HCT116 (cell line): ENCODE measurements around the gene HOXA1. TPM values are rescaled to one million over a fixed set of nuclear protein-coding genes. Genes with fewer than 3 reads are reported as not detected.

Source experiments
- ATAC-seq: fragments of 200-7000 bp; cut with Tn5 transposase; 2 replicates; pipeline ENCODE4 v1.9.1; 2020; ENCODE audit warnings: mild to moderate bottlenecking, moderate library complexity
- BruUV-seq: library from RNA; stranded (reverse); fragments of 400-500 nt; replicated peaks from 2 replicates; lab custom pipeline; 2021; lab: Mats Ljungman, UMichigan
- CTCF ChIA-PET: fragments of 300-600 bp; sonication (Branson Sonifier 250); formaldehyde crosslinking; loops from one replicate; lab custom pipeline; 2021; ENCODE audit warnings: antibody characterized with exemption; lab: Charles Lee
- POLR2A ChIA-PET: fragments of 300-600, 350-600 bp; sonication (Branson Sonifier 250); formaldehyde crosslinking; loops from one replicate; lab custom pipeline; 2021; ENCODE audit warnings: antibody characterized with exemption; lab: Charles Lee
- RAD21 ChIA-PET, 2 experiments: fragments of 300-600 bp; sonication (Branson Sonifier 250); formaldehyde crosslinking; loops; one replicate each; lab custom pipeline; 2023; ENCODE audit warnings: low total read pairs in 2 of 2; ENCODE audit not compliant: uncharacterized antibody in 2 of 2, unreplicated experiment in 2 of 2, low non-redundant PET in 1 of 2; lab: Charles Lee
- DNase-seq: peaks from one replicate; pipeline ENCODE4 v3.0.0-alpha.2; 2010; ENCODE audit warnings: low read depth, low spot score
- H2AFZ ChIP-seq: fragments of 200-600 bp; shearing (Covaris generic), sonication (generic); 2 replicates; pipeline ENCODE4 v1.6.1; 2017; ENCODE audit warnings: low read depth, mixed run types, mixed read lengths, antibody characterized with exemption, low read length; ENCODE audit not compliant: poor library complexity, severe bottlenecking
- H3K27ac ChIP-seq: 2 replicates; pipeline ENCODE4 v1.5.1; 2012; ENCODE audit warnings: low read depth, low read length
- H3K27me3 ChIP-seq: fragments of 200-600 bp; sonication (generic); 2 replicates; pipeline ENCODE4 v1.6.1; 2016; ENCODE audit warnings: mixed run types, low read length, mixed read lengths; ENCODE audit not compliant: insufficient read depth
- H3K36me3 ChIP-seq, 2 experiments: fragments of 200-500 bp in 1 of 2; fragments of 200-600 bp in 1 of 2; sonication (Bioruptor generic) in 1 of 2; sonication (generic) in 1 of 2; 2 replicates each; pipeline versions ENCODE4 v1.5.1 to v1.6.1; 2014 to 2016; ENCODE audit warnings: low read length in 2 of 2, inconsistent platforms in 1 of 2, mixed read lengths in 1 of 2, mixed run types in 1 of 2; ENCODE audit not compliant: insufficient read depth in 2 of 2, control insufficient read depth in 1 of 2
- H3K4me1 ChIP-seq, 2 experiments: fragments of 200-600 bp in 1 of 2; sonication (generic) in 1 of 2; 2 replicates each; pipeline versions ENCODE4 v1.5.1 to v1.6.1; 2012 to 2017; ENCODE audit warnings: low read length in 2 of 2, inconsistent platforms in 1 of 2, mild to moderate bottlenecking in 1 of 2, mixed read lengths in 1 of 2, mixed run types in 1 of 2, moderate library complexity in 1 of 2; ENCODE audit not compliant: insufficient read depth in 2 of 2, control insufficient read depth in 1 of 2
- H3K4me2 ChIP-seq: fragments of 200-600 bp; sonication (generic); 2 replicates; pipeline ENCODE4 v1.6.1; 2017; ENCODE audit warnings: mixed run types, low read length, mixed read lengths
- H3K4me3 ChIP-seq, 2 experiments: fragments of 200-600 bp in 1 of 2; sonication (generic) in 1 of 2; replicated peaks in 1 of 2; 2 replicates each; pipeline ENCODE4 v1.5.1; 2011 to 2016; ENCODE audit warnings: low read length in 2 of 2, control low read depth in 1 of 2, low read depth in 1 of 2, mild to moderate bottlenecking in 1 of 2, mixed read lengths in 1 of 2, mixed run types in 1 of 2
- H3K79me2 ChIP-seq: fragments of 200-600 bp; sonication (generic); 2 replicates; pipeline ENCODE4 v1.6.1; 2017; ENCODE audit warnings: mild to moderate bottlenecking, mixed run types, low read length, moderate library complexity, mixed read lengths; ENCODE audit not compliant: insufficient read depth
- H3K9ac ChIP-seq: fragments of 200-600 bp; sonication (generic); 2 replicates; pipeline ENCODE4 v1.6.1; 2016; ENCODE audit warnings: low read length, mixed read lengths
- H3K9me2 ChIP-seq: fragments of 200-600 bp; sonication (generic), shearing (Covaris generic); 2 replicates; pipeline ENCODE4 v1.6.1; 2017; ENCODE audit warnings: mixed run types, mild to moderate bottlenecking, moderate library complexity; ENCODE audit not compliant: insufficient read depth
- H3K9me3 ChIP-seq, 2 experiments: fragments of 200-500 bp in 1 of 2; fragments of 200-600 bp in 1 of 2; sonication (Bioruptor generic) in 1 of 2; sonication (generic) in 1 of 2; 2 replicates each; pipeline ENCODE4 v1.6.1; 2014 to 2017; ENCODE audit warnings: low read length in 2 of 2, mixed read lengths in 2 of 2, inconsistent platforms in 1 of 2, low read depth in 1 of 2, mild to moderate bottlenecking in 1 of 2, mixed run types in 1 of 2, moderate library complexity in 1 of 2; ENCODE audit not compliant: control insufficient read depth in 1 of 2, insufficient read depth in 1 of 2
- H4K20me1 ChIP-seq: fragments of 200-600 bp; sonication (generic), shearing (Covaris generic); 2 replicates; pipeline ENCODE4 v1.6.1; 2017; ENCODE audit warnings: mixed run types, mild to moderate bottlenecking, moderate library complexity; ENCODE audit not compliant: insufficient read depth
- CBX3 ChIP-seq: IDR thresholded peaks from 2 replicates; pipeline ENCODE4 v1.6.1; 2012; ENCODE audit warnings: low read depth
- CEBPB ChIP-seq: IDR thresholded peaks from 2 replicates; pipeline ENCODE4 v1.6.1; 2012; ENCODE audit warnings: low read depth
- EGR1 ChIP-seq: IDR thresholded peaks from 2 replicates; pipeline ENCODE4 v1.6.1; 2012; ENCODE audit warnings: low read depth
- ELF1 ChIP-seq: IDR thresholded peaks from 2 replicates; pipeline ENCODE4 v1.6.1; 2012; ENCODE audit warnings: low read depth, borderline replicate concordance
- EZH2 ChIP-seq: fragments of 200-600 bp; sonication (generic); IDR thresholded peaks from 2 replicates; pipeline ENCODE4 v1.6.1; 2017; ENCODE audit warnings: antibody characterized with exemption, mixed run types
- EZH2phosphoT487 ChIP-seq: fragments of 200-600 bp; IDR thresholded peaks from 2 replicates; pipeline ENCODE4 v1.6.1; 2018; ENCODE audit warnings: antibody characterized with exemption, borderline replicate concordance
- FOSL1 ChIP-seq: IDR thresholded peaks from 2 replicates; pipeline ENCODE4 v1.6.1; 2012; ENCODE audit warnings: low read depth
- JUND ChIP-seq: IDR thresholded peaks from 2 replicates; pipeline ENCODE4 v1.6.1; 2012
- MAX ChIP-seq: IDR thresholded peaks from 2 replicates; pipeline ENCODE4 v1.6.1; 2012
- POLR2A ChIP-seq: IDR thresholded peaks from 2 replicates; pipeline ENCODE4 v1.7.0; 2011; ENCODE audit warnings: borderline replicate concordance; ENCODE audit not compliant: insufficient read depth, insufficient read length; ENCODE audit errors: extremely low read depth
- POLR2AphosphoS5 ChIP-seq: IDR thresholded peaks from 2 replicates; pipeline ENCODE4 v1.6.1; 2011; ENCODE audit warnings: mild to moderate bottlenecking, low read depth, low read length, moderate library complexity
- RAD21 ChIP-seq: IDR thresholded peaks from 2 replicates; pipeline ENCODE4 v1.6.1; 2012; ENCODE audit warnings: low read depth, mild to moderate bottlenecking
- SIN3A ChIP-seq: IDR thresholded peaks from 2 replicates; pipeline ENCODE4 v1.6.1; 2012; ENCODE audit warnings: low read depth
- SP1 ChIP-seq: IDR thresholded peaks from 2 replicates; pipeline ENCODE4 v1.6.1; 2012; ENCODE audit warnings: low read depth
- SRF ChIP-seq: IDR thresholded peaks from 2 replicates; pipeline ENCODE4 v1.6.1; 2012; ENCODE audit warnings: low read depth
- TCF7L2 ChIP-seq: IDR thresholded peaks from 2 replicates; pipeline ENCODE4 v1.7.0; 2011; ENCODE audit warnings: borderline replicate concordance, inconsistent platforms; ENCODE audit not compliant: insufficient read depth, insufficient read length; ENCODE audit errors: extremely low read depth
- YY1 ChIP-seq: IDR thresholded peaks from 2 replicates; pipeline ENCODE4 v1.6.1; 2011; ENCODE audit warnings: low read length, low read depth, moderate library complexity, mild to moderate bottlenecking; ENCODE audit not compliant: insufficient replicate concordance; ENCODE audit errors: extremely low read depth
- ZFX ChIP-seq: fragments of 450-650 bp; IDR thresholded peaks from 2 replicates; pipeline ENCODE4 v1.6.1; 2017
- ZNF274 ChIP-seq: fragments of 200-500 bp; sonication (Bioruptor generic); IDR thresholded peaks from 2 replicates; pipeline ENCODE4 v1.6.1; 2014; ENCODE audit warnings: mild to moderate bottlenecking, low read depth, low read length, inconsistent platforms
- intact Hi-C: fragments of 100-400 bp; cut with micrococcal nuclease; formaldehyde crosslinking; loops from 2 replicates; pipeline ENCODE4 v1.10.0; 2022
- total RNA-seq: library from RNA; stranded (reverse); gene quantifications from one replicate; pipeline ENCODE4 v1.2.1, GENCODE V29; 2021; ENCODE audit not compliant: unreplicated experiment
- TF ChIP-seq, protein P1 (sequence below): IDR thresholded peaks from 2 replicates; pipeline ENCODE4 v1.6.1; 2011; ENCODE audit warnings: mild to moderate bottlenecking, low read length, moderate library complexity; ENCODE audit not compliant: insufficient replicate concordance; ENCODE audit errors: extremely low read depth
- TF ChIP-seq, protein P2 (sequence below): IDR thresholded peaks from 2 replicates; pipeline ENCODE4 v1.6.1; 2012
- TF ChIP-seq, protein P3 (sequence below): IDR thresholded peaks from 2 replicates; pipeline ENCODE4 v1.6.1; 2012; ENCODE audit warnings: low read depth

HOXA1 gene
- total RNA-seq, 1 experiment from 2014 or later, result 2.8 TPM

DNA sequence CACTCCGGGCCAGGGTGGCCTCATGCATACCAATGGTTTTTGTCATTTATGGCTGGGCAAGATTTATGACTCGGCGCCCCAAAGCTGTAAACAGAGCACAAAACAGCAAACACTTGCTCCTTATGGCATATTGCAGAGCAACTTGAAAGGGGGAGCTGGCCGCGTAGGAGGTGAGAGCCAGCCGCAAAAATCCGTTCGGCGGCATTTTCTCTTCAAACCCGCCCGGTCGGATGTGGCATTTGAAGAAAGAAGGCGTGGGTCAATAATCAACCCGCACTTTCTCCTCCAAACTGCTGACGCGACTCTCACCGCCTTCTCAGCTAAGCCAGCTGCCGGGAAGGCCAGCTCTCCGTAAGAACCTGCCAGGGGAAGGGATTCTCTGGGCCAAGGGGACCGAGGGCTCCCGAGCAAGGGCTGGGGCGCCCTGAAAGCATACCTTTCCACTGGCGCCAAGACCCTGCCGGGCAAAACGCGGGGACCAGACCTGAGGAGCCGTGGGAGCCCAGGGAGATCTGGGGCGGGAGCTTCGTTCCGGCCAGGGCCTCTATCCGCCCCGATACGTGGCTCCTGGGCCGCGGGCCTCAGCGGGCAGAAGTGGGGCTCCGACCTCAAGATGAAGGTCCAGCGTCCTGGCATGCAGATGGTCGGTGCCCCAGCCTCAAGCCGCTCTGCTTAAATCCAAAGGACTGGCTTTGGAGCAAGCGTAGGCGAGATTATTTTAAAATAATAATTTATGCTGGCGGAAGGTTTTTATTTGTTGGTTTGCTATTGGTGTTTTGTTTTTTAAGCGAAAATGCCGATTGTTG lies 19.6 kb upstream of the HOXA1 start:
- CTCF ChIA-PET, result interaction anchor here (0.7 to 1.1 kb wide), 2 partner anchors 20 to 35 kb away, joined by 3 read pairs; no protein-coding TSS in a partner anchor
- peak; percentile 76 for ATAC-seq
- POLR2A ChIA-PET, result interaction anchor here (0.8 to 2.4 kb wide), 6 partner anchors 10 to 251 kb away, joined by 3 to 8 read pairs (median 4); partner anchors contain the start of genes HOXA1 and SKAP2
- peaks cover 10% of the 10 kb centered on the region; the same call in 1 of the 2 replicates for H3K27me3 ChIP-seq
- BruUV-seq, result no TSS peak
- peaks cover 20% of the 10 kb centered on the region for H3K79me2 ChIP-seq
- RAD21 ChIA-PET, result interaction anchor here (0.6 to 1.2 kb wide), 4 partner anchors 19 to 57 kb away, joined by 3 to 4 read pairs (median 4); partner anchors contain the start of gene HOXA1 (in 1 of the 2)
- peak overlapping the region; percentile 72 for H3K9ac ChIP-seq
- no peaks in the 10 kb centered on the region for H3K9me3 ChIP-seq
- H2AFZ ChIP-seq, result no peak overlapping the region
- DNase-seq, result peak; percentile 96
- intact Hi-C loops, result loop anchor here (1.0 to 2.0 kb wide), 2 partner anchors 15 to 19 kb away; partner anchors contain the start of gene HOXA4
- no peaks in the 10 kb centered on the region for H4K20me1 ChIP-seq
- H3K9me2 ChIP-seq, result no peaks in the 10 kb centered on the region
- H3K4me1 ChIP-seq, result peaks cover 63 to 83% of the 10 kb centered on the region in 2 experiments
- peak overlapping the region; percentile 87 for H3K27ac ChIP-seq
- peak overlapping the region; percentile 92 for H3K4me2 ChIP-seq
- no peaks in the 10 kb centered on the region for H3K36me3 ChIP-seq
- H3K4me3 ChIP-seq, result peak overlapping the region; percentile 47 to 60
- no peak for TF ChIP-seq POLR2A
- TF ChIP-seq CBX3, result peak; percentile 93
- TF ChIP-seq JUND, result peak; percentile 91
- peak; percentile 43 for TF ChIP-seq RAD21
- TF ChIP-seq, protein P1, sequence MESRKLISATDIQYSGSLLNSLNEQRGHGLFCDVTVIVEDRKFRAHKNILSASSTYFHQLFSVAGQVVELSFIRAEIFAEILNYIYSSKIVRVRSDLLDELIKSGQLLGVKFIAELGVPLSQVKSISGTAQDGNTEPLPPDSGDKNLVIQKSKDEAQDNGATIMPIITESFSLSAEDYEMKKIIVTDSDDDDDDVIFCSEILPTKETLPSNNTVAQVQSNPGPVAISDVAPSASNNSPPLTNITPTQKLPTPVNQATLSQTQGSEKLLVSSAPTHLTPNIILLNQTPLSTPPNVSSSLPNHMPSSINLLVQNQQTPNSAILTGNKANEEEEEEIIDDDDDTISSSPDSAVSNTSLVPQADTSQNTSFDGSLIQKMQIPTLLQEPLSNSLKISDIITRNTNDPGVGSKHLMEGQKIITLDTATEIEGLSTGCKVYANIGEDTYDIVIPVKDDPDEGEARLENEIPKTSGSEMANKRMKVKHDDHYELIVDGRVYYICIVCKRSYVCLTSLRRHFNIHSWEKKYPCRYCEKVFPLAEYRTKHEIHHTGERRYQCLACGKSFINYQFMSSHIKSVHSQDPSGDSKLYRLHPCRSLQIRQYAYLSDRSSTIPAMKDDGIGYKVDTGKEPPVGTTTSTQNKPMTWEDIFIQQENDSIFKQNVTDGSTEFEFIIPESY, result no peak
- TF ChIP-seq ELF1, result no peak
- TF ChIP-seq CEBPB, result peak; percentile 95
- TF ChIP-seq MAX, result peak; percentile 74
- TF ChIP-seq SP1, result peak; percentile 93
- TF ChIP-seq, protein P2, sequence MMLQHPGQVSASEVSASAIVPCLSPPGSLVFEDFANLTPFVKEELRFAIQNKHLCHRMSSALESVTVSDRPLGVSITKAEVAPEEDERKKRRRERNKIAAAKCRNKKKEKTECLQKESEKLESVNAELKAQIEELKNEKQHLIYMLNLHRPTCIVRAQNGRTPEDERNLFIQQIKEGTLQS, result no peak; the same call in 1 of the 2 replicates
- TF ChIP-seq, protein P3, sequence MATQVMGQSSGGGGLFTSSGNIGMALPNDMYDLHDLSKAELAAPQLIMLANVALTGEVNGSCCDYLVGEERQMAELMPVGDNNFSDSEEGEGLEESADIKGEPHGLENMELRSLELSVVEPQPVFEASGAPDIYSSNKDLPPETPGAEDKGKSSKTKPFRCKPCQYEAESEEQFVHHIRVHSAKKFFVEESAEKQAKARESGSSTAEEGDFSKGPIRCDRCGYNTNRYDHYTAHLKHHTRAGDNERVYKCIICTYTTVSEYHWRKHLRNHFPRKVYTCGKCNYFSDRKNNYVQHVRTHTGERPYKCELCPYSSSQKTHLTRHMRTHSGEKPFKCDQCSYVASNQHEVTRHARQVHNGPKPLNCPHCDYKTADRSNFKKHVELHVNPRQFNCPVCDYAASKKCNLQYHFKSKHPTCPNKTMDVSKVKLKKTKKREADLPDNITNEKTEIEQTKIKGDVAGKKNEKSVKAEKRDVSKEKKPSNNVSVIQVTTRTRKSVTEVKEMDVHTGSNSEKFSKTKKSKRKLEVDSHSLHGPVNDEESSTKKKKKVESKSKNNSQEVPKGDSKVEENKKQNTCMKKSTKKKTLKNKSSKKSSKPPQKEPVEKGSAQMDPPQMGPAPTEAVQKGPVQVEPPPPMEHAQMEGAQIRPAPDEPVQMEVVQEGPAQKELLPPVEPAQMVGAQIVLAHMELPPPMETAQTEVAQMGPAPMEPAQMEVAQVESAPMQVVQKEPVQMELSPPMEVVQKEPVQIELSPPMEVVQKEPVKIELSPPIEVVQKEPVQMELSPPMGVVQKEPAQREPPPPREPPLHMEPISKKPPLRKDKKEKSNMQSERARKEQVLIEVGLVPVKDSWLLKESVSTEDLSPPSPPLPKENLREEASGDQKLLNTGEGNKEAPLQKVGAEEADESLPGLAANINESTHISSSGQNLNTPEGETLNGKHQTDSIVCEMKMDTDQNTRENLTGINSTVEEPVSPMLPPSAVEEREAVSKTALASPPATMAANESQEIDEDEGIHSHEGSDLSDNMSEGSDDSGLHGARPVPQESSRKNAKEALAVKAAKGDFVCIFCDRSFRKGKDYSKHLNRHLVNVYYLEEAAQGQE, result no peak
- peak; percentile 96 for TF ChIP-seq EGR1
- TF ChIP-seq ZNF274, result no peak
- TF ChIP-seq TCF7L2, result peak; percentile 99
- no peak for TF ChIP-seq EZH2phosphoT487
- peak; percentile 74 for TF ChIP-seq FOSL1
- TF ChIP-seq EZH2, result no peak
- peak; percentile 72 for TF ChIP-seq POLR2AphosphoS5
- peak; percentile 98 for TF ChIP-seq SIN3A
- TF ChIP-seq SRF, result peak; percentile 87
- no peak; the same call in 1 of the 2 replicates for TF ChIP-seq ZFX
- TF ChIP-seq YY1, result no peak
